ENCODE results near the gene SNX25. TPM values are rescaled to one million over a fixed set of nuclear protein-coding genes. Genes with fewer than 3 reads are reported as not detected.
"Not testable (repeated sequence)": the region's sequence is repeated elsewhere in the genome, so short reads cannot be mapped to it uniquely, and the experiment has no call there.

The SNX25 gene
- total RNA-seq, 1 donor from 2014 or later, result 10.5 TPM

- intact Hi-C loops (cut with DNase I), result loop anchor here (5.0 to 10.0 kb wide), 3 partner anchors 194 to 391 kb away; partner anchors contain the start of genes ANKRD37, CCDC110 and LRP2BP
- DNase-seq (ENCODE audit: low spot score), result peak; percentile 95
Observed at GRCh38 chr4:185203486-185204237, 5.7 kb upstream of the SNX25 start, which contains the start of gene CFAP97. Gene CFAP97 (minus strand): TSS chr4:185204000. CDS start chr4:185191196, 12,804 bp downstream.

GRCh38 chr4:185204238-185204910 lies 5.0 kb upstream of the SNX25 start:
- no peak for DNase-seq (ENCODE audit: low spot score)
- intact Hi-C loops (cut with DNase I), result loop anchor here (5.0 to 10.0 kb wide), 3 partner anchors 193 to 390 kb away; partner anchors contain the start of genes ANKRD37, CCDC110 and LRP2BP

GRCh38 chr4:185205073-185205472 lies 4.3 kb upstream of the SNX25 start:
- DNase-seq (ENCODE audit: low spot score), result not testable (repeated sequence)
- intact Hi-C loops (cut with DNase I), result loop anchor here (10.0 kb wide), 1 partner anchor 390 kb away; no protein-coding TSS in a partner anchor

GRCh38 chr4:185205697-185206342 lies 3.6 kb upstream of the SNX25 start:
- intact Hi-C loops (cut with DNase I), result loop anchor here (10.0 kb wide), 1 partner anchor 389 kb away; no protein-coding TSS in a partner anchor
- DNase-seq (ENCODE audit: low spot score), result no peak

GRCh38 chr4:185207466-185207865 lies 1.9 kb upstream of the SNX25 start:
- intact Hi-C loops (cut with DNase I), result loop anchor here (10.0 kb wide), 1 partner anchor 387 kb away; no protein-coding TSS in a partner anchor
- peak; percentile 41 for DNase-seq (ENCODE audit: low spot score)

GRCh38 chr4:185209852-185210101 lies 379 bp downstream of the SNX25 start:
- intact Hi-C loops (cut with DNase I), result loop anchor here (1.0 to 10.0 kb wide), 2 partner anchors 187 to 385 kb away; partner anchors contain the start of gene ANKRD37
- DNase-seq (ENCODE audit: low spot score), result not testable (repeated sequence)

- peak; percentile 80 for DNase-seq (ENCODE audit: low spot score)
- intact Hi-C loops (cut with DNase I), result loop anchor here (1.0 kb wide), 1 partner anchor 186 kb away; the partner anchor contains the start of gene ANKRD37
Observed at GRCh38 chr4:185210102-185210981, 944 bp downstream of the SNX25 start.

GRCh38 chr4:185211035-185211434 lies 1.6 kb downstream of the SNX25 start:
- no peak for DNase-seq (ENCODE audit: low spot score)
- intact Hi-C loops (cut with DNase I), result no loop called here

- intact Hi-C loops (cut with DNase I), result no loop called here
- no peak for DNase-seq (ENCODE audit: low spot score)
Observed at GRCh38 chr4:185211641-185212040, 2.2 kb downstream of the SNX25 start.

- intact Hi-C loops (cut with DNase I), result no loop called here
- DNase-seq (ENCODE audit: low spot score), result peak; percentile 36
Observed at GRCh38 chr4:185212581-185212980, 3.2 kb downstream of the SNX25 start.

- DNase-seq (ENCODE audit: low spot score), result peak; percentile 22
- intact Hi-C loops (cut with DNase I), result no loop called here
Observed at GRCh38 chr4:185213877-185214276, 4.5 kb downstream of the SNX25 start.

- DNase-seq (ENCODE audit: low spot score), result no peak
Observed at GRCh38 chr4:185215261-185215660, 5.9 kb downstream of the SNX25 start.

GRCh38 chr4:185217408-185217975 lies 8.1 kb downstream of the SNX25 start:
- intact Hi-C loops (cut with DNase I), result no loop called here
- no peak for DNase-seq (ENCODE audit: low spot score)

More at GRCh38 chr4:185215261-185215660, 5.9 kb downstream of the SNX25 start:
- intact Hi-C loops (cut with DNase I), result no loop called here

GRCh38 chr4:185218312-185218711 lies 8.9 kb downstream of the SNX25 start:
- peak; percentile 56 for DNase-seq (ENCODE audit: low spot score)
- intact Hi-C loops (cut with DNase I), result no loop called here

- DNase-seq (ENCODE audit: low spot score), result peak; percentile 66
- intact Hi-C loops (cut with DNase I), result no loop called here
Observed at GRCh38 chr4:185219551-185220344, 10.3 kb downstream of the SNX25 start.

- intact Hi-C loops (cut with DNase I), result no loop called here
- DNase-seq (ENCODE audit: low spot score), result no peak
Observed at GRCh38 chr4:185221491-185221890, 12.1 kb downstream of the SNX25 start.

GRCh38 chr4:185221912-185222311 lies 12.5 kb downstream of the SNX25 start:
- intact Hi-C loops (cut with DNase I), result no loop called here
- no peak for DNase-seq (ENCODE audit: low spot score)

- intact Hi-C loops (cut with DNase I), result no loop called here
- DNase-seq (ENCODE audit: low spot score), result no peak
Observed at GRCh38 chr4:185222598-185222997, 13.2 kb downstream of the SNX25 start.

All from cardiac septum (tissue), 1 donor.